K562 (cell line): ENCODE measurements around the gene MC5R. TPM values are rescaled to one million over a fixed set of nuclear protein-coding genes. Genes with fewer than 3 reads are reported as not detected.

ENCODE experiments used
- BCL6 ChIP-seq: fragments of 250-450 bp; sonication (Bioruptor Pico); IDR thresholded peaks from 2 replicates; pipeline ENCODE4 v1.4.0; 2020
- CTCF ChIP-seq, 3 experiments: IDR thresholded peaks in 2 of 3; conservative IDR thresholded peaks in 1 of 3; 2 replicates each; pipeline ENCODE4 v1.5.1; 2011 to 2012; ENCODE audit warnings: low read length in 3 of 3, mild to moderate bottlenecking in 3 of 3, control low read depth in 2 of 3, improper control_type of control experiment in 1 of 3, inconsistent platforms in 1 of 3, low read depth in 1 of 3, mixed read lengths in 1 of 3, moderate library complexity in 1 of 3; ENCODE audit not compliant: insufficient read depth in 2 of 3
- HNRNPUL1 ChIP-seq: fragments of 200-400 bp; formaldehyde crosslinking; IDR thresholded peaks from 2 replicates; pipeline ENCODE4 v1.6.1; 2017; ENCODE audit warnings: low read length
- NCOR1 ChIP-seq: fragments of 450-650 bp; IDR thresholded peaks from 2 replicates; pipeline ENCODE4 v1.6.1; 2016; ENCODE audit warnings: mild to moderate bottlenecking, moderate library complexity
- PRPF4 ChIP-seq: fragments of 200-400 bp; formaldehyde crosslinking; IDR thresholded peaks from one replicate; pipeline ENCODE4 v1.6.1; 2017; ENCODE audit warnings: low read length, low read depth, mild to moderate bottlenecking; ENCODE audit not compliant: insufficient read depth, poor library complexity, severe bottlenecking
- SIRT6 ChIP-seq: IDR thresholded peaks from one replicate; pipeline ENCODE4 v1.6.1; 2012; ENCODE audit warnings: low read depth, mild to moderate bottlenecking, control low read depth, inconsistent platforms, low read length, moderate library complexity
- TOE1 ChIP-seq, 2 experiments: fragments of 450-650 bp in 1 of 2; sonication (generic) in 1 of 2; formaldehyde crosslinking in 1 of 2; IDR thresholded peaks; 2 replicates each; pipeline versions ENCODE4 v1.7.1 to v1.8.0; 2016 to 2022; ENCODE audit warnings: borderline replicate concordance in 2 of 2, mild to moderate bottlenecking in 2 of 2, antibody characterized with exemption in 1 of 2, inconsistent platforms in 1 of 2, low read depth in 1 of 2, missing genetic modification reagents in 1 of 2, moderate library complexity in 1 of 2
- ZBTB7A ChIP-seq: IDR thresholded peaks from 2 replicates; pipeline ENCODE4 v1.6.1; 2011; ENCODE audit warnings: low read depth, mild to moderate bottlenecking, low read length, moderate library complexity, borderline replicate concordance; ENCODE audit not compliant: control insufficient read depth
- ZNF766 ChIP-seq: fragments of 200-800 bp; sonication (Bioruptor generic); conservative IDR thresholded peaks from 2 replicates; pipeline ENCODE4 v1.6.1; 2016; ENCODE audit warnings: missing genetic modification characterization, missing compliant biosample characterization
- ZNF77 ChIP-seq: fragments of 250-450 bp; sonication (Bioruptor Pico); IDR thresholded peaks from 2 replicates; pipeline ENCODE4 v1.5.0; 2020
- polyA plus RNA-seq, 8 experiments: library from polyadenylated mRNA; depleted of rRNA in 4 of 8; stranded (reverse) in 5 of 8; unstranded in 3 of 8; fragments of >200 nt; fragmentation: Nextera tagmentation in 2 of 8; fragmentation: Illumina TruSeq in 1 of 8; extraction: Ambion mirVana in 2 of 8; extraction: Trizol in 1 of 8; gene quantifications; 2 replicates each; pipeline versions ENCODE4 v1.2.1 to v1.2.3, GENCODE V29; 2011 to 2014; ENCODE audit warnings: inconsistent platforms in 1 of 8, missing spikeins in 1 of 8
- total RNA-seq, 7 experiments: library from RNA; depleted of rRNA in 6 of 7; stranded (reverse); fragments of >200 nt in 6 of 7; fragmentation: Illumina TruSeq in 2 of 7; extraction: Trizol in 2 of 7; gene quantifications; 2 replicates each; pipeline versions ENCODE4 v1.2.1 to v1.2.3, GENCODE V29; 2011 to 2021; ENCODE audit warnings: low replicate concordance in 1 of 7

The MC5R gene
- total and polyA plus RNA-seq, 9 of the 15 experiments (the other 6 are each of a cell fraction or from before 2014, with no cell fraction given): not detected

- TF ChIP-seq HNRNPUL1 (no peak), PRPF4 (no peak), TOE1 (IDR thresholded peaks at IDR 0.05; ENCODE audit: borderline replicate concordance) (no peak), TOE1 (CRISPR knock-in tag; IDR thresholded peaks at IDR 0.05; ENCODE audit: borderline replicate concordance, low read depth) (no peak), ZNF766 (CRISPR knock-in tag) (no peak), SIRT6 (no peak), CTCF (IDR thresholded peaks at IDR 0.05 in 2 of 3, conservative IDR thresholded peaks at IDR 0.05 in 1 of 3; ENCODE audit: insufficient read depth in 2 of 3, low read depth in 1 of 3, low read length in 3 of 3) (peak in 2 of 3 experiments; percentile 3 to 35; a peak in 1 of 6 replicates), ZNF77 (CRISPR knock-in tag) (no peak), NCOR1 (no peak), ZBTB7A (peak; percentile 52; the same call in 1 of the 2 replicates), BCL6 (CRISPR knock-in tag) (no peak)
These were observed 27.4 kb upstream of the MC5R start (continued) for GRCh38 chr18:13796515-13796914.
